GM19193 (cell line): ENCODE measurements around the gene FKBP1B.

Experiments used
- POLR2A ChIP-seq: IDR thresholded peaks from 4 replicates; pipeline ENCODE4 v1.6.1; 2011; ENCODE audit not compliant: insufficient read depth, insufficient read length; ENCODE audit errors: extremely low read depth

The FKBP1B gene

GRCh38 chr2:24049485-24050021, at the start of gene FKBP1B:
Gene FKBP1B (plus strand): TSS chr2:24049741. CDS start chr2:24049850, 109 bp downstream.
- no peak for TF ChIP-seq POLR2A

GRCh38 chr2:24007693-24008092, 41.8 kb upstream of the FKBP1B start:
- TF ChIP-seq POLR2A: no peak

GRCh38 chr2:24008672-24009366, 40.7 kb upstream of the FKBP1B start:
- TF ChIP-seq POLR2A: no peak

- TF ChIP-seq POLR2A: no peak
These were observed 40.2 kb upstream of the FKBP1B start for GRCh38 chr2:24009367-24009679.

GRCh38 chr2:24009680-24010476, 39.7 kb upstream of the FKBP1B start, which contains the start of gene MFSD2B:
Gene MFSD2B (plus strand): TSS chr2:24010085. CDS start chr2:24010097, 12 bp downstream.
- TF ChIP-seq POLR2A: no peak

- no peak for TF ChIP-seq POLR2A
These were observed 38.9 kb upstream of the FKBP1B start for GRCh38 chr2:24010477-24011249.

DNA sequence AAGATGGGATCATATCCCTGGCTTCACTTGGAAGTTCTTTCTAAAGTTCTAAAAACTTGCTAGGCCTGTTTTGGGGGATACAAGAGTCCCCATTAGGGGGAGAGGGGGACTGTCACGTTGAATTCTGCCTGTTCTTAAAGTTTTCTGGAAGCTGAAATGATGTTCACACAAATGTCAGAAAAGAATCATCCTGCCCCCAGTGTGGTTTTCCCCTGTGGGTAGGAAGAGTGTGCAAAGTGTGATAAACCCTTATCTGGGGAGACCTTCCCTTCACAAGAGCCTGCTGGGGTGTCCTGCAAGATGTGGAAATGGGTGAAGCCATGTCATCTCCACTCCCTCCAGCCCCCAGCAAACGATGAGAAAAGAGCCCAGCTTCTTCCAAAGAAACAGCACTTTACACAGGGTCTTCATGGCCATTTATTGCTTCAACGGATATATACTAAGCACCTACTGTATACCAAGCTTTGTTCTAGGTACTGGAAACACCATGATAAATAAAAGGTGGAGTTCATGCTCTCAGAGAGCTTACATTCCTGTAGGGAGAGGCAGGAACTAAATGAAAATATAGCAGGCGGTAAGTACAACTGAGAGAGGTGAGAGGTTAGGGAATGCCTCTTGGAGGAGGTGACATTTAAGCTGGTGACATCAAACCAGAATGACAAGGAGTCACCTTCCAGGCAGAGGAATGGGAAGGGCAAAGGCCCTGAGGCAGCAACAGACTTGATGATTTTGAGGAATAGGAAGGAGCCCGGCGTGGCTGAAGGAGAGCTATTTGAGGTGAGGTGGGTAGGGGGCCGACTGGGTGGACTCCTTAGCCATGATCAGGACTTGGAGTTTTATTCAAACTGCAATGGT, 38.1 kb upstream of the FKBP1B start:
- TF ChIP-seq POLR2A: no peak

- TF ChIP-seq POLR2A: no peak
These were observed 36.9 kb upstream of the FKBP1B start for GRCh38 chr2:24012521-24013188.

GRCh38 chr2:24015562-24016375, 33.8 kb upstream of the FKBP1B start:
- no peak for TF ChIP-seq POLR2A

GRCh38 chr2:24016376-24016761, 33.2 kb upstream of the FKBP1B start:
- no peak for TF ChIP-seq POLR2A

- no peak for TF ChIP-seq POLR2A
These were observed 32.5 kb upstream of the FKBP1B start for GRCh38 chr2:24016853-24017703.

DNA sequence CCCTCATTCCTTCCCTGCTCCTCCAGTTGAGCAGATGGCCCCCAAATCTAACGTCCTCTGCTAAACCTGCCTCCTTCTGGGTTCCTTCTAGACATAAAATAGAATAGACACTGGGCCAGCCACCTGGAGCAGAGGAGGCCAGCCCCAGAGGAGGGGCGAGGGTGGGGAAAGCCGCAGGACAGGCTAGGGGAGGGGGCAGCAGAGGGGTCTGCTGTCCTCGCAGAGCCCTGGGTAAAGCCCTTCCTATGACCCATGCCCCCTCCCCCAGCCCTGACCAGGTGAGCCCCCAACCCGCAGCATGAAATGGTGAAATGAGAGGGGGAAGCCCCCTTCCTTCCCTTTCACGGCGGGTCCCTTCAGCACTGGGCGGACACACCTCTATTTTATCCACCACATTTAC, 31.8 kb upstream of the FKBP1B start:
- no peak for TF ChIP-seq POLR2A
